HL-60 (cell line): Measurements from ENCODE around the gene KIFC1.

ENCODE experiments used
- POLR2AphosphoS5 ChIP-seq: IDR thresholded peaks from 2 replicates; pipeline ENCODE4 v1.6.1; 2012; ENCODE audit warnings: low read depth
- TF ChIP-seq, protein P1 (sequence below): IDR thresholded peaks from one replicate; pipeline ENCODE4 v1.5.1; 2011; ENCODE audit warnings: low read length, control low read depth, inconsistent platforms; ENCODE audit not compliant: insufficient read depth

DNA sequence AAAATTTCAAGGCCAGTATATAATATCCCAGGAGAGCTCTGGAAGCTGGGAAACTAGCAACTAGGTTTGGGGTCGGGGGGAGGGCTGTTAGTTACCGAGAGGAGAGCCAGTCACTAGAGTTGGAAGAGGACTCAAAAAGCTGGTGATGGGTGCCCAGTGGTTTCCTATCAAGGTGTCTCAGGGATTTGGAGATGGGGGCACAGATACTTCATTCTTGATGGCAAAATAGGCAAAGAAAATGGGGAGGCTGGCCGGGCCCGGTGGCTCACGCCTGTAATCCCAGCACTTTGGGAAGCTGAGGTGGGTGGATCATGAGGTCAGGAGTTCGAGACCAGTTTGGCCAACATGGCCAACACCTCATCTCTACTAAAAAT lies 20.0 kb downstream of the KIFC1 start:
- TF ChIP-seq, protein P1, sequence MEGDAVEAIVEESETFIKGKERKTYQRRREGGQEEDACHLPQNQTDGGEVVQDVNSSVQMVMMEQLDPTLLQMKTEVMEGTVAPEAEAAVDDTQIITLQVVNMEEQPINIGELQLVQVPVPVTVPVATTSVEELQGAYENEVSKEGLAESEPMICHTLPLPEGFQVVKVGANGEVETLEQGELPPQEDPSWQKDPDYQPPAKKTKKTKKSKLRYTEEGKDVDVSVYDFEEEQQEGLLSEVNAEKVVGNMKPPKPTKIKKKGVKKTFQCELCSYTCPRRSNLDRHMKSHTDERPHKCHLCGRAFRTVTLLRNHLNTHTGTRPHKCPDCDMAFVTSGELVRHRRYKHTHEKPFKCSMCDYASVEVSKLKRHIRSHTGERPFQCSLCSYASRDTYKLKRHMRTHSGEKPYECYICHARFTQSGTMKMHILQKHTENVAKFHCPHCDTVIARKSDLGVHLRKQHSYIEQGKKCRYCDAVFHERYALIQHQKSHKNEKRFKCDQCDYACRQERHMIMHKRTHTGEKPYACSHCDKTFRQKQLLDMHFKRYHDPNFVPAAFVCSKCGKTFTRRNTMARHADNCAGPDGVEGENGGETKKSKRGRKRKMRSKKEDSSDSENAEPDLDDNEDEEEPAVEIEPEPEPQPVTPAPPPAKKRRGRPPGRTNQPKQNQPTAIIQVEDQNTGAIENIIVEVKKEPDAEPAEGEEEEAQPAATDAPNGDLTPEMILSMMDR: no peak
- TF ChIP-seq POLR2AphosphoS5: no peak
